ENCODE data around the gene CCDC88C. TPM values are rescaled to one million over a fixed set of nuclear protein-coding genes. Genes with fewer than 3 reads are reported as not detected.

The CCDC88C gene
- total and polyA plus RNA-seq, 4 donors = 16.5 to 66.0 (median 32.1) TPM

DNA sequence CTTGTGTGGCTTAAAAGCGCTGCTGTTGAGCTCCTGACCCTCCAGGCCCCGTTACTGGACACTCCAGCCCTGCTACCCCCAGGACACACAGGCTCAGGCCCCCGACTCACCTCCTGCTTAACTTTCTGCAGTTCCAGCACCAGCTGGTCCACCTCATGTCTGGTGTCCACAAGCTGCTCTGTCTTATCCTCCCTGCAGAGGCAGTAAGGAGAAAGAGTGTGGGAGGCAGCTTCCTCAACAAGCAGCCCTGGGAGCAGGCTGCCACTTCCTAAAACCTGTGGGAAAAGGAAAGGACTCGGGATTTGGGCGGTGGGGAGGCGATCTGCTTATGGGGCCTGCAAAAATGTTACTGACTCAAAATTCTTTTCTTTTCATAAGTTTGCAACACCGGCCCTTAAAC, 79.2 kb downstream of the CCDC88C start:
- ATAC-seq (ENCODE audit: insufficient read depth, low FRiP score) = no peak

DNA sequence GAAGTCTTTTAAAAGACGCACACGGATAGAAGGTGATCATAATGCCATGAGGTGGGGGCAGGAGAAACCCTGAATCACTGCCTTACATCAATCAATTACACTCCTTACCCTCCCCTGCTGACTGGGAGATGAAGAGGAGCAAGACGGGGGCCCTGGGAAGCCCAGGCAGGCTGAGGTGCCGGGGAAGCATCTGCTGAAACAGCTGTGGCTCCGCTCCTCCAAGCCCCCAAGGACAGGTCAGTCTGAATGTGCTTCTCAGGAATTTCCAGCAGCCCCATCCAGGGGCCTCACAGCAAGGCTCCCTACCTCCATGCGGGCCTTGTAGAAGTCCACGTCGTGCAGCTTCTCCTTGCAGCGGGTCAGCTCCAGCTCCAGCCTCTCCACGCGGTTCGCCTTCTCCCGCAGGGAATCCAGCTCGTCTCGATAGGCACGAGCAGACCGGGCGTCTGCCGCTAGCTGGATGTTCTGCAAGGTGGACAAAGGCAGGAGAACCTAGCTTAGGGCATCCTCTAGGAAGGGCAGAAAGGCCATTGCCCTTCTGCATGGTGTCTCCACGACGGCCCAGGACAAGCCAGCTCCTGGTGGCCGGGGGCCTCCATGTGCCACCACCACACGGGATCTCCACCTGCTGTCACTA, 79.8 kb downstream of the CCDC88C start:
- Histone ChIP-seq H3K27ac (ENCODE audit: low read depth in 1 of 2, low read length in 1 of 2) (no peak overlapping the region), H3K9me3 (ENCODE audit: control insufficient read depth in 4 of 4, insufficient read depth in 3 of 4, low read length in 3 of 4) (no peaks in the 10 kb centered on the region), H3K4me1 (ENCODE audit: control insufficient read depth in 5 of 5, insufficient read depth in 5 of 5, low read length in 5 of 5) (peaks cover 0 to 18% (median under 1%) of the 10 kb centered on the region in 5 donors), H3K4me3 (no peak overlapping the region), H3K9ac (ENCODE audit: insufficient read depth in 1 of 2, low read length in 2 of 2) (no peak overlapping the region), H3K27me3 (ENCODE audit: control insufficient read depth in 3 of 3, insufficient read depth in 3 of 3, low read length in 2 of 3) (no peaks in the 10 kb centered on the region), H3K36me3 (ENCODE audit: control insufficient read depth in 4 of 4, insufficient read depth in 4 of 4, low read length in 4 of 4) (peaks cover 0 to 25% (median 0%) of the 10 kb centered on the region in 4 donors)
- WGBS, 2 donors = 96 to 97% methylated on average over 23 of the region's 23 CpGs
- no peak for ATAC-seq (ENCODE audit: insufficient read depth, low FRiP score)
- DNase-seq = no peak
- TF ChIP-seq, protein P1, sequence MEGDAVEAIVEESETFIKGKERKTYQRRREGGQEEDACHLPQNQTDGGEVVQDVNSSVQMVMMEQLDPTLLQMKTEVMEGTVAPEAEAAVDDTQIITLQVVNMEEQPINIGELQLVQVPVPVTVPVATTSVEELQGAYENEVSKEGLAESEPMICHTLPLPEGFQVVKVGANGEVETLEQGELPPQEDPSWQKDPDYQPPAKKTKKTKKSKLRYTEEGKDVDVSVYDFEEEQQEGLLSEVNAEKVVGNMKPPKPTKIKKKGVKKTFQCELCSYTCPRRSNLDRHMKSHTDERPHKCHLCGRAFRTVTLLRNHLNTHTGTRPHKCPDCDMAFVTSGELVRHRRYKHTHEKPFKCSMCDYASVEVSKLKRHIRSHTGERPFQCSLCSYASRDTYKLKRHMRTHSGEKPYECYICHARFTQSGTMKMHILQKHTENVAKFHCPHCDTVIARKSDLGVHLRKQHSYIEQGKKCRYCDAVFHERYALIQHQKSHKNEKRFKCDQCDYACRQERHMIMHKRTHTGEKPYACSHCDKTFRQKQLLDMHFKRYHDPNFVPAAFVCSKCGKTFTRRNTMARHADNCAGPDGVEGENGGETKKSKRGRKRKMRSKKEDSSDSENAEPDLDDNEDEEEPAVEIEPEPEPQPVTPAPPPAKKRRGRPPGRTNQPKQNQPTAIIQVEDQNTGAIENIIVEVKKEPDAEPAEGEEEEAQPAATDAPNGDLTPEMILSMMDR (IDR thresholded peaks at IDR 0.05; ENCODE audit: control extremely low read depth, extremely low read depth) = no peak

More for the DNA sequence above, 79.2 kb downstream of the CCDC88C start:
- H3K9me3 ChIP-seq (ENCODE audit: control insufficient read depth in 4 of 4, insufficient read depth in 3 of 4, low read length in 3 of 4) = no peaks in the 10 kb centered on the region
- H3K36me3 ChIP-seq (ENCODE audit: control insufficient read depth in 4 of 4, insufficient read depth in 4 of 4, low read length in 4 of 4) = peaks cover 0 to 25% (median 0%) of the 10 kb centered on the region in 4 donors
- H3K9ac ChIP-seq (ENCODE audit: insufficient read depth in 1 of 2, low read length in 2 of 2) = no peak overlapping the region
- H3K27me3 ChIP-seq (ENCODE audit: control insufficient read depth in 3 of 3, insufficient read depth in 3 of 3, low read length in 2 of 3) = no peaks in the 10 kb centered on the region
- 89 to 91% methylated on average over 7 of the region's 7 CpGs for WGBS, 2 donors
- no peak overlapping the region for H3K27ac ChIP-seq (ENCODE audit: low read depth in 1 of 2, low read length in 1 of 2)
- TF ChIP-seq, protein P1 (IDR thresholded peaks at IDR 0.05; ENCODE audit: control extremely low read depth, extremely low read depth) = no peak
- DNase-seq = peak in 1 of 3 donors; percentile 29
- no peak overlapping the region for H3K4me3 ChIP-seq
- peaks cover 0 to 14% (median 0%) of the 10 kb centered on the region in 5 donors for H3K4me1 ChIP-seq (ENCODE audit: control insufficient read depth in 5 of 5, insufficient read depth in 5 of 5, low read length in 5 of 5)

DNA sequence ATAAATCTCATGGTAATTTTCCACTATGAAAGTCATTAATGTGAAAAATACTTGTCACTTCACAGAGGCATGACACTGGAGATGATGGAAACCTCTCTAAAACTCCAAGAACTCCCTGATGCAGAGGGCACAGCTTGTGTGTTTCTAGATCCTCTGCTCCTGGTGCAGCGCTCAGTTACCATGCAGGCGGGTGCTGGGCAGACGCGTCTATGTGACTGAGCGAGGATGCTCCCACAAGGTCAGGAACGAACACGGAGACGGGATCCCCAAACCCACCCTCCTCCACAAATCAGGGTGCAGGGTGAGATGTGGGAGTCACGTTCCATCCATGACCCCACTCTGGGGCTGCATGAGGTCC, 81.5 kb downstream of the CCDC88C start:
- Histone ChIP-seq H3K4me3 (no peak overlapping the region), H3K9me3 (ENCODE audit: control insufficient read depth in 4 of 4, insufficient read depth in 3 of 4, low read length in 3 of 4) (no peaks in the 10 kb centered on the region), H3K9ac (ENCODE audit: insufficient read depth in 1 of 2, low read length in 2 of 2) (no peak overlapping the region), H3K36me3 (ENCODE audit: control insufficient read depth in 4 of 4, insufficient read depth in 4 of 4, low read length in 4 of 4) (peaks cover 0 to 20% (median 0%) of the 10 kb centered on the region in 4 donors), H3K4me1 (ENCODE audit: control insufficient read depth in 5 of 5, insufficient read depth in 5 of 5, low read length in 5 of 5) (peaks cover 0 to 11% (median 3%) of the 10 kb centered on the region in 5 donors), H3K27ac (ENCODE audit: low read depth in 1 of 2, low read length in 1 of 2) (no peak overlapping the region), H3K27me3 (ENCODE audit: control insufficient read depth in 3 of 3, insufficient read depth in 3 of 3, low read length in 2 of 3) (peaks cover 0 to 4% (median 0%) of the 10 kb centered on the region in 3 donors)
- 95 to 97% methylated on average over 9 of the region's 9 CpGs for WGBS, 2 donors
- TF ChIP-seq, protein P1 (IDR thresholded peaks at IDR 0.05; ENCODE audit: control extremely low read depth, extremely low read depth) = no peak
- ATAC-seq (ENCODE audit: insufficient read depth, low FRiP score) = no peak
- no peak for DNase-seq

All from lung (tissue), 12 donors.